T47D (cell line): ENCODE measurements around the gene BICDL1.

Source experiments
- DNase-seq, 2 experiments: peaks; one replicate each; pipeline versions ENCODE4 v3.0.0 to v3.0.0-alpha.2; 2011 to 2012; ENCODE audit warnings: low read depth in 1 of 2, low spot score in 1 of 2
- JUND ChIP-seq: IDR thresholded peaks from 2 replicates; pipeline ENCODE4 v1.6.1; 2012; ENCODE audit warnings: low read depth
- in situ Hi-C: cut with HindIII; loops from 2 replicates; pipeline ENCODE4 v1.10.0; 2016; ENCODE audit warnings: low sequenced_read_pairs, low pct_unique_long_range_greater_than_20kb

The BICDL1 gene

DNA sequence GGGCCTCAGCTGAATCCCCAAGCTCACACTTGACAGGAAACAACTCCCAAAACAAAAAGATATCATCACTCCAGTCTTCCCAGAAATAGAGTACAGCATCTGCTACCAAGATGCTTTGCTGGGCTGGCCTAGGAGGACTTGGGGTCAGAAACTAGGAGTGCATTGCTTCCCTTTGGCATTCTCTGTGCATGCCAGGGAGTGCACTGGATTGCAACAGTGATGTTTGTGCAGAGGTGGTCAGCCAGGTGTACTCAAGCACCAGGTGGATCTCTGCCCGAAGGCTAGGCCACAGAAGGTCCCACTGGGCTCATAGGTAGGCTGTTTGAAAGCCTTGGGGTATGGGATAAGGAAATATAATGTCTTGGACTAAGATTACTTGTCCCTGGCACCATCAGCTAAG lies 76.4 kb downstream of the BICDL1 start:
- no peak for TF ChIP-seq JUND
- in situ Hi-C loops = no loop called here
- no peak for DNase-seq

DNA sequence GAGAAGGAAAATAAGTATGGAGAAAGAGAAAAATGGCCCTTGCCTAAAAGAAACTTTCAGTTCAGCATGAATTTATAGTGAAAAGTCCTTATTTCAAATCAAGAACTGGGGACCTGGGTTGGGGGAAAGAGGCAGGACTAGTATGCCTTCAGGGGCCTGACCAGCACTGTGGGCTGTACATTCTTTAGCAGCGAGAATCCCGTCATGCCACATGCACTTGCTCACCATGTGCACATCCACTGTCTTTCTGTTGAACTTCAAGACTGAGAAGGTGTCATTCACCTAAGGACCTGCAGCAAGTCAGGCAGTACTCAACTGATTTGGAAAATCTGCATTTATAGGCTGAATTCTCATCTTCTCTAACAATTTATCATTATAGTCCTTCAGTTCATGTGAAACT lies 77.3 kb downstream of the BICDL1 start:
- in situ Hi-C loops = no loop called here
- no peak for DNase-seq
- no peak for TF ChIP-seq JUND

DNA sequence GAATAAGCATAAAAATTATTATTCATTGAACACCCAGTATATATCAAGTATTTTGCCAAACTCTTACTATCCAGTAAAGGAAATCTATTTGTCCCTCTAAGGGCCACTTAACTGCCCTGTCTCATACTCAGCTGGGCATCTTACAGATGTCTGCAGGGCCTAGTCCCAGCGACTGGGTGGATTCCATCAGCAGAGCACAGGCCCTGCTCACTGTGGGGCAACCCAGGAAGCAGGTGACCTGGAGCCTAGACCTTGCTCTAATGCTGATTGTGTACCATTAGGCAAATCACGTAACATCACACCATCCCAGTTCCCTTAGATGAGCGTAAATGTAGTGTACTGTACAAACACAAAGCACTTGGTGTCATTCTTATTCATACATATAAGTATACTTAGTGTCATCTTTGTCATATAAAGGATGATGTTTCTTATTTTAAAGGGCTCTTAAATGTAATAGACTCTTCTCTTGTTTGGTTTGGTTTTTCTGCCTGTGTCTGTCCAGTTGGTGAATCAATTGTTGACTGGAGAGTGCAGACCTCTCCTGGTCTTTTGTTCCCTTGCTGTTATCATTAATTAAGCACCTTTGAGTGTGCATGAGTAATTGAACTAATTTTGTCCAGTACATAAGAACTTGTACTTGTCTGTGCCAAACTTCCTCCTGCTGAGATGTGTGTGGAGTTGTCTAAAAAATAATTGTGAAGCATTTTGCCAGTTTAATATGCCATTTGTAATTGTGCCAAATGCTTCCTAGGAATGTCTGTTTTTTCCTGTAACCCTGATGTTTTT lies 78.2 kb downstream of the BICDL1 start:
- TF ChIP-seq JUND = no peak
- in situ Hi-C loops = no loop called here
- no peak for DNase-seq

DNA sequence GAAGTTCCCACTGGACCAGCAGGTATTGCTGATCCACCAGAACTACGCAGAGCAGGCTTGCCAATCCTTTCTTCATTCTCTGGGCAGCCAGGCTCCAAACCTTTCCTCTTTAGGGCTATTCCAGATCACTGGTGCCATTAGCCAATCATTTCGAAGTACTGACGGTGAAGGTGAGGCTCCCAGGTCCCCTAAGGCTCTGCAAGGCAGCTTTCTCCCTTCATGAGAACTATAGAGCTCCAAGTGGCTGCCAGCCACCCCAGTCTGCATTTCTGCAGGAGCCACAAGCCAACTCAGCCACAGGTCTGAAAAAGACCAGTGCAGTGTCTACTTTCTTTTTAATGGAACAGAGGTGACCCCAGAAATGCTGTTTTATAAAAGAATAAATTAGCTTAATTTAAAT lies 78.9 kb downstream of the BICDL1 start:
- TF ChIP-seq JUND = no peak
- no peak for DNase-seq
- in situ Hi-C loops = no loop called here

DNA sequence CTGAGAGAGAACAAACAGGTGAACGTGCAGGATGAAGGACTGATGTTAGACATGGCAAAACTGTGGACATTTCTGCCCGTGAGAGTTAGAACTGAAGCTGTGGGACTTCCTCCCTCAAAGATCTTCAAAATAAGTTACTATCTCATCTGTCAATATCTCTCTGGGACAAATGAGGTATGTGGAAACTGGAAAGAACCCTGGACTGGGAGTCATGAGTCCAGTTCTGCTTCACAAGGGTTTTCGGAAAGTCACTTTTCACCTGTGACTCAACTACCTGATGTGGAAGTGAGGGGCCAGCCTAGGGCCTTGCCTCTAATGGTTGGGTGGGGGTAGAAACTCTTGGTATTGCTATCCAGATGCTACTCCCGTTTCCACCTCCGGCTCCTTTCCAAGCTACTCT lies 80.2 kb downstream of the BICDL1 start:
- TF ChIP-seq JUND = no peak
- DNase-seq = no peak
- in situ Hi-C loops = no loop called here

DNA sequence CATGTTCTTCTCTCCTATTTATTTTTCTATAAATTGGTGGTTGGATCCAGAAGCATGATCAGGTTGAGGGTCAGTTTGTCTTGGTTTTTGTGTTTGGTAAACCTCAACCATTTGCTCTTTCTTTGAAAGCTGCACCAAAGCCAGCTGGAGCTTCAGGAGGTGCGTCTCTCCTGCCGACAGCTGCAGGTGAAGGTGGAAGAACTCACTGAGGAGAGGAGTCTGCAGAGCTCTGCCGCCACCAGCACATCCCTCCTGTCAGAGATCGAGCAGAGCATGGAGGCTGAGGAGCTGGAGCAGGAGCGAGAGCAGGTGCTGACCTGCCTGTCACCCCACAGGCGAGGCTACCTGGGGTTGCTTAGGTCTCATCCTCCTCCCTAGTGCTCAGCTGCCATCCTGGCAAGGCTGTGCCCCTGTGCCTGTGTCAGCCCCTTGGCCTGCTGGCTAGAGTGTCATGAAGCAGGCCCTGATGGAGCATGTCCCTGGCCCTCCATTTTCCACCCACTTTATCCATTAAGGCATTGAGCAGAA lies 82.5 kb downstream of the BICDL1 start:
- in situ Hi-C loops = no loop called here
- no peak for DNase-seq
- TF ChIP-seq JUND = no peak

DNA sequence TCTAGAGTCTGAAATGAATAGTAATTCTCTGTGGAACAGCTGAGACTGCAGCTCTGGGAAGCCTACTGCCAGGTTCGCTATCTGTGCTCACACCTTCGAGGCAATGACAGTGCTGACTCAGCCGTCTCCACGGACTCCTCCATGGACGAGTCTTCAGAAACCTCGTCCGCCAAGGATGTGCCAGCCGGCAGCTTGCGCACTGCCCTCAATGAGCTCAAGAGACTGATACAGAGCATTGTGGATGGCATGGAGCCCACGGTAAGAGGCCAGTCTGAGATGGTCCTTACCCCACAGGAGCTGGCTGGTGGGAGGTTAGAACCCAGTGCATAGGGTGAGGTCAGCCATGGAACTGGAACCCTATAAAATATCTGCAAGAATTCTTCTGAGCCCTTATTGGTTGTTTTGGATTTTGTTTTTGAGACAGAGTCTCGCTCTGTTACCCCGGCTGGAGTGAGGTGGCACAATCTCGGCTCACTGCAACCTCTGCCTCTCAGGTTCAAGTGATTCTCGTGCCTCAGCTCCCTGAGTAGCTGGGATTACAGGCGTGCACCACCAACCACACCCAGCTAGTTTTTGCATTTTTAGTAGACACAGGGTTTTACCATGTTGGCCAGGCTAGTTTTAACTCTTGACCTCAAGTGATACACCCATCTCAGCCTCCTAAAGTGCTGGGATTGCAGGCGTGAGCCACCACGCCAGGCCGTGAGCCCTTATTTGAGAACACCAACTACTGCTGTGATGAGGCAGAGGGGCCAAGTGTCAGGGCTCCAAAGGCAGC lies 83.6 kb downstream of the BICDL1 start:
- DNase-seq = no peak
- in situ Hi-C loops = no loop called here
- TF ChIP-seq JUND = no peak

DNA sequence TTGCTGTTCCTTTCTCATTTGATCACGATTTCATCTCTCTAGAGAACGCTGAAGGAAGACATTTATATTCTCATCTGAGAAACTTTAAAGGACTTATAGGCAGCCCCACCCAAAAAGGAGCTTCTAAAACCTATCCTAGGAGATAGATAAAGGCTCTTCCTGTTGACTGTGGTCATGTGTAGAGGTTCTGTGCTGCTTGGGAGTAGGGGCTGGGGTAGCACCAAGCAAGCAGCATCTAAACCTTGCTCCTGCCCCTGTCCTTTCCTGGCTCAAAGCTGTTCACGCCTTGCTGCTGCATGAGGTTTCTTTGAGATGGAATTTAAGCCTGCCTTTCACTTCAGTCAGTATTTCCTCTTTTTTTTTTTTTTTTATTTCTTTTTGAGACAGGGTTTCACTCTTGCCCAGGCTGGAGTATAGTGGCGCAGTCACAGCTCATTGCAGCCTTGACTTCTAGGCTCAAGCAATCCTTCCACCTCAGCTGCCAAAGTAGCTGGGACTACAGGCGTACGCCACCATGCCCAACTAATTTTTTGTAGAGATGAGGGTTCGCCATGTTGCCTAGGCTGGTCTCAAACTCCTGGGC lies 86.1 kb downstream of the BICDL1 start:
- in situ Hi-C loops = no loop called here
- no peak for DNase-seq
- TF ChIP-seq JUND = no peak

DNA sequence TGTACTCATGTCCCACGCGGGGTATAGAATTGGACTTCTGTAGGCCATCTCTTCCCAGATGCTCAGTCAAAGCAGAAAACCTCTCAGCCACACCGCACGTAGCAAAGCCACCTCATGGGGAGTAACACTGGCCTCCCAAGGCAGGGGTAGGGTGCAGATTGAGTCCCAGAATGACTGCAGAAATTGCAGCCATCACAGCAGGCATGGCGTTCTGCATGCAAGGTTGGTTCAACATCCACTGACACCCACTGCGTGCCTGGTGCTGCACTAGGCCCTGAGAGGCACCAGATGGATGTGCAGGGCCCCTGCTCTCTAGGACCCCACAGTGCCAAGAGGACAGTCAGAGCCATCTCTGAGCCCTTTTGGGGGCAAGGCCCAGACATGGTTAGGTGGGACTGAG lies 87.6 kb downstream of the BICDL1 start:
- no peak for TF ChIP-seq JUND
- DNase-seq = no peak
- in situ Hi-C loops = no loop called here

DNA sequence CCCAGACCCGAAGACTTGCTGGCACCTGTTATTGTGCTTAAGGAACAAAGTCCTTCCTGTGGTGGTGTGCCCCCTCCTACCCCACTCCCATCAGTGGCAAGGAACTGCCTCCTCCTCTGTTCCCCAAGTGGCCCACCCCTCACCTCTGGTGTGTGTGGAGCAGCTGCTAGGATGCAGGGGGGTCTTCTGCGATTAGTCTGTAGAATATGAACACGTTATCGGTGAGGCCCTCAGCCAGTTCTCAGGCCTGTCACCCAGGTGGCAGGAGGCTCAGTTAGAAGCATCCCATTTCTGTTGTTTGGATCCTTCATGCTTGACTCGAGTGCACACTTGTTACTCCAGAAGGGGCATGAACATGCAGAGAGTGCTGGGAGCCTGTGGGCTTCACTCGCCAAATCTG lies 88.2 kb downstream of the BICDL1 start:
- no peak for DNase-seq
- in situ Hi-C loops = no loop called here
- TF ChIP-seq JUND = no peak

DNA sequence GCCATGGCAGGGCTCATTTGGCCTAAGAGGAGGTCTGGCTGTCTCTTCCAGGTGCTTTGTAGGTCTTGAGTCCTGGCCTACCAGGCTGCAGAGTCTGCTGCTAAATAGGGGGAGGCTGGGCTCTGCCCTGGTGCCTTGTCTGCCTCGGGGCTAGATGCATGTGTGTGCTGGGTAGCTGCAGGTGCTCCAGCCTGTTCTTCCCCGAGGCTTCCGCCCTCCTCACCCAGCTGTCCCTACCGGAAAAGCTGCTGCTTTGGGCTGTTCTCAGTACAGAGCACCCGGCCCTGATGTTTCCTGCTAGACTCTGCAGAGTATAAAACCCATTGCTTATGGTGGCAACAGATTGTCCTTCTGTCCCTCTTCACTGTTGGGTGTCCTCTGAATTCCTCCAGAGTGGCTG lies 89.8 kb downstream of the BICDL1 start:
- peak in 1 of 2 experiments; percentile 45 for DNase-seq
- in situ Hi-C loops = no loop called here
- no peak for TF ChIP-seq JUND

DNA sequence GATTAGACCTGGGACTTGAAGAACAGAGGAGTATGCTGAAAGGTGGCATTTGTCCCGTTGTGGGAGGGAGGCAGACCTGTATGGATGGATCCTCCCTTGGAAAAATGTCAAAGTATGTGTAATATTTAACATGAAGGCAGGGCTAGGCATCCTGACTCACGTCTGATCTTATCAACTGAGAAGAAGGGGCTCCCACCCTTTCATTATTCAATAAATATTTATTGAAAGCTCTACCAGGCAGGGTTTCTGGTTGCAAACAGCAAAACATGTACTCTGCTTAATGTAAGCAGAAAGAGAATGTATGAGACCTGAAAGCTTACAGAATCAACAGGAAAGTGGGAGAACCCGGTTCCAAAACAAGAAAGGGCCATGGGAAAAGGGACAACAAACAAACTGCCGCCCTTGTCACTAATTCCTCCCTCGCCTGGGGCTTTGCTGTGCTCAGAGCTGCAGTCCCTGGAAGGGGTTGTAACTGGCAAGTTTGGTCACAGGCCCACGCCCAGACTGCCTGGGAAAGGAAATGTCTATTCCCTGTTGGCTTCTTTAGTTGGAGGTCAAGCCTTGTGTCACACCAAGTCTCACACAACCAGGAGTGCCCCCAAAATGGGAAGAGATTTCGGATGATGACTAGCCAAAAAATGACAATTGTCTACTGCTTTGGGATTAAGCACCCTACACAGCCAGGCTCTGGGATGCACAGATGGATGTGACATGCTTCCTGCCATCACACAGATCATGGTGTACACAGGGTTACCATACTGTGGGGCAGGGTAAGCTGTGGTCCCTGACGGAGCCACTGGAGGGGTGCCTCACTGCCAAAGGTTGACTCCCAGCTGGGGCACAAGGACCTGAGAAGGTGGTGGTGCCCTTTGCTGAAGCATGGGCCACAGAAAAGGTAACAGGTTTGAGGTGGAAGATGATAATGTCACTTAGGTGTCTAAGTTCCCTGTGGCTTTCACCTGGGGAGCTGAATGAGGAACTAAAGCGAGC lies 90.7 kb downstream of the BICDL1 start:
- TF ChIP-seq JUND = no peak
- in situ Hi-C loops = no loop called here
- peak; percentile 54 to 86 for DNase-seq
